ENCODE data around the gene TRIP6.

- TF ChIP-seq POLR2A (IDR thresholded peaks at IDR 0.05; ENCODE audit: low read depth, low read length) (peak; percentile 76), MYC (IDR thresholded peaks at IDR 0.05; ENCODE audit: low read depth, low read length) (no peak), MAX (IDR thresholded peaks at IDR 0.05; ENCODE audit: insufficient read depth, insufficient read length) (peak; percentile 67), POLR2AphosphoS5 (IDR thresholded peaks at IDR 0.05; ENCODE audit: insufficient read depth, low read depth, low read length) (peak; percentile 79), EZH2 (IDR thresholded peaks at IDR 0.05; ENCODE audit: borderline replicate concordance, low read depth, low read length, severe bottlenecking) (no peak), FOS (IDR thresholded peaks at IDR 0.05; ENCODE audit: borderline replicate concordance, insufficient read depth, low read length) (no peak), GATA2 (IDR thresholded peaks at IDR 0.05; ENCODE audit: insufficient read depth, insufficient read length, low read depth, low read length) (no peak), JUN (IDR thresholded peaks at IDR 0.05; ENCODE audit: borderline replicate concordance, insufficient read depth, insufficient read length, low read depth) (no peak)
- TF ChIP-seq, protein P1, sequence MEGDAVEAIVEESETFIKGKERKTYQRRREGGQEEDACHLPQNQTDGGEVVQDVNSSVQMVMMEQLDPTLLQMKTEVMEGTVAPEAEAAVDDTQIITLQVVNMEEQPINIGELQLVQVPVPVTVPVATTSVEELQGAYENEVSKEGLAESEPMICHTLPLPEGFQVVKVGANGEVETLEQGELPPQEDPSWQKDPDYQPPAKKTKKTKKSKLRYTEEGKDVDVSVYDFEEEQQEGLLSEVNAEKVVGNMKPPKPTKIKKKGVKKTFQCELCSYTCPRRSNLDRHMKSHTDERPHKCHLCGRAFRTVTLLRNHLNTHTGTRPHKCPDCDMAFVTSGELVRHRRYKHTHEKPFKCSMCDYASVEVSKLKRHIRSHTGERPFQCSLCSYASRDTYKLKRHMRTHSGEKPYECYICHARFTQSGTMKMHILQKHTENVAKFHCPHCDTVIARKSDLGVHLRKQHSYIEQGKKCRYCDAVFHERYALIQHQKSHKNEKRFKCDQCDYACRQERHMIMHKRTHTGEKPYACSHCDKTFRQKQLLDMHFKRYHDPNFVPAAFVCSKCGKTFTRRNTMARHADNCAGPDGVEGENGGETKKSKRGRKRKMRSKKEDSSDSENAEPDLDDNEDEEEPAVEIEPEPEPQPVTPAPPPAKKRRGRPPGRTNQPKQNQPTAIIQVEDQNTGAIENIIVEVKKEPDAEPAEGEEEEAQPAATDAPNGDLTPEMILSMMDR (IDR thresholded peaks at IDR 0.05; ENCODE audit: extremely low read depth in 1 of 2, insufficient read depth in 1 of 2, low read depth in 1 of 2, low read length in 2 of 2), result no peak
Measured at GRCh38 chr7:100825215-100825671, 41.9 kb upstream of the TRIP6 start.
